Stromal cell of bone marrow (primary cell): ENCODE results near the gene RNF31.
"Not testable (repeated sequence)": the region's sequence is repeated elsewhere in the genome, so short reads cannot be mapped to it uniquely, and the experiment has no call there.

Source experiments
- DNase-seq: peaks from one replicate; pipeline ENCODE4 v3.0.0-alpha.2; 2012; ENCODE audit warnings: low read depth

Gene RNF31

GRCh38 chr14:24146978-24147760, at the start of gene RNF31:
RNF31 (plus strand) TSS chr14:24147498; CDS start chr14:24147699, 201 bp downstream.
- DNase-seq = peak; percentile 98

- no peak for DNase-seq
These were observed 48.9 kb upstream of the RNF31 start for GRCh38 chr14:24098229-24098926.

DNA sequence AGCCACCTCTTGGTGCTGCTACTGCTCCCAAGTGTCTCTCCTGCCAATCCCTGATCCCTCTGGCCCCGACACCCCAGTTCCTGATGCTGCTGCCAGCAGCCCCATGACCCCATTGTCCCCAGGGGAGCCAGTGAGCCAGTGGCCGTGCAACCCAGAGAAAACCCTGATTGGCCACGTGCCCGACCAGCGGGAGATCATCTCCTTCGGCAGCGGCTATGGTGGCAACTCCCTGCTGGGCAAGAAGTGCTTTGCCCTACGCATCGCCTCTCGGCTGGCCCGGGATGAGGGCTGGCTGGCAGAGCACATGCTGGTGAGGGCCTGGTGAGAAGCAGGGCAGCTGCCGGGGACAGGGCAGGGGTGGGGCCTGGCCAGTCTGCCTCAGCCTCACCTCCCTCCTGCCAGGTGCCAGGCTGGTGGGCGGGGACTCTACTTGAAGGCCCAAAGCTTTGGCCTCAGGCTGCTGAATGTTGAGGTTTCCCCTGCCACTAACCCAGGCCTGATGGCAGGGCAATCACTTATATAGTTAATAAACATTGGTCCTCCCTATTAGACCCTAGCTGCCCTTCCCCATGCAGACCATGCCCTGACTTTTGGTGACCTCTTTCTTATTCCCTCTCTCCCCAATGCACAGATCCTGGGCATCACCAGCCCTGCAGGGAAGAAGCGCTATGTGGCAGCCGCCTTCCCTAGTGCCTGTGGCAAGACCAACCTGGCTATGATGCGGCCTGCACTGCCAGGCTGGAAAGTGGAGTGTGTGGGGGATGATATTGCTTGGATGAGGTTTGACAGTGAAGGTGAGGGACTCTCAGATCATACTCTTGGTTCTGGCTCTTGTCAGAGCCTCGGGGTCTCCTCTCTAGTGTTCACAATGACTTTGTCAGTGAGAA, 48.1 kb upstream of the RNF31 start:
- DNase-seq = no peak

- no peak for DNase-seq
These were observed 46.9 kb upstream of the RNF31 start for GRCh38 chr14:24100197-24100981.

DNA sequence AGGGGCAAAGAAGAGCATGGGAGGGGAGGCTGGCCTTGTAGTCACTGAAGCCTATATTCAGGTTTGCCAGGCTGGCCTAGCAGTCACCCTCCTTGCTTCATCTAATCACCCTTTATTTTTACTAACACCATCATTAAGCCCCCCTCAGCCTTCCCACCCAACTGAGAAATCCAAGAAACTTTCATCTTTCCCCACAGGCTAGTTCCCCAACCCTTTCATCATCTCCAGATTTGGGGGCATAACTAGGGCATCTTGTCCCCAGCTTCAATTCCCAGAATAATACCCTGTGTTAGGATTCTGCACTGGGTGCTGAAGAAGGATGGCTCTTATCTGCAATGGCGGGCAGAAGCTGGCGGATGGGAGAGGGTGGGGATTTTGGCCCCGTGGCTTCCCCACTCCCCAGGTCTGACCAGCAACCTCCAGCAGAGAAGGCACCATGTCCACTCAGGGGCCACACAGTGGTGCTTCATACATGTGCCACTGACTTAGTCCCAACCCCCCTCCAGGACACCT, 46.3 kb upstream of the RNF31 start:
- DNase-seq = no peak

DNA sequence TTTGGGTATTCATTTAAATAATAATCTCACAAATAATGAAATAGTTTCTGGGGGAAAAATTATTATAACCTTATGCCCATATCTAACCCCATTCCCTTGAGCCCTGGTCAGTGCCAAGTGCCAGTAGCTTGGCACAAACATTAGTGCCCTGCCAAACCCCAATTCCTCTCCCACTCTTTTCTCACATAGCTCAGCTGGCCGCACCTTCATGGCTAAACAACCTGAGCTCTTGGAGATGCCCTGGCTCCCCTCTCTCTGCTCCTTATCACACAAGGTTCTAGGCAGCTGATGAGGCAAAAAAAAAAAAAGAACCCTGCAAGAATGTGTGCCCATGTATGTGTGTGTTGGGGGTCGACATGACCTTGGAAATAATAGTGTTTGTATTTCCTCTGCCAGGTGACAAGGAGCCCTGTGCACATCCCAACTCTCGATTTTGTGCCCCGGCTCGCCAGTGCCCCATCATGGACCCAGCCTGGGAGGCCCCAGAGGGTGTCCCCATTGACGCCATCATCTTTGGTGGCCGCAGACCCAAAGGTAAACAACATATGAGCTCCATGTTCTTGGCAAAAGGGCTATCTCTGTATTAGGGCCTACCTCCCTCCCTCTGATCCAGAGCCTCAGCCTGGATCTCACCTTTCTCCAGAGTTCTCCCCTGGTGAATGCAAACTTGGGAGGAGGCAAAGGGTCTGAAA, 44.8 kb upstream of the RNF31 start:
- no peak for DNase-seq

GRCh38 chr14:24103451-24103850, 43.8 kb upstream of the RNF31 start:
- no peak for DNase-seq

DNA sequence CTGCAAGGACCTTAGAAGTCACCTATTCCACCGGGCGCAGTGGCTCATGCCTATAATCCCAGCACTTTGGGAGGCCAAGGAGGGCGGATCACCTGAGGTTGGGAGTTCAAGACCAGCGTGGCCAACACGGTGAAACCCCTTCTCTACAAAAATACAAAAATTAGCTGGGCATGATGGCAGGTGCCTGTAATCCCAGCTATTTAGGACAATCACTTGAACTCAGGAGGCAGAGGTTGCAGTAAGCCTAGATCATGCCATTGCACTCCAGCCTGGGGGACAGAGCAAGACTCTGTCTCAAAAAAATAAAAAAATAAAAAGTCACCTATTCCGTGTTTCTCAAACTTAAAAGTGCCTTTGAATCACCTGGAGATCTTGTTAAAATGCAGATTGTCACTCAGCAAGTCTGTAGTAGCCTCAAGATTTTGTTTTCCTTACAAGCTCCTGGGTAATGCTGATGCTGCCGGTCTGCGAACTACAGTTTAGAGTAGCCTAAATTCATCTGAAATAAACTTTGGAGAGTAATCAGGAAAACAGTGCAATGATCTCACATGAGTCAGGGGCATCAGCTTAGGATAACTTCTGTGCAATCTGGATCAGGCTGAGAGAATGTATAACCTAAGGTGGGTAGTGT, 41.6 kb upstream of the RNF31 start:
- DNase-seq = not testable (repeated sequence)

DNA sequence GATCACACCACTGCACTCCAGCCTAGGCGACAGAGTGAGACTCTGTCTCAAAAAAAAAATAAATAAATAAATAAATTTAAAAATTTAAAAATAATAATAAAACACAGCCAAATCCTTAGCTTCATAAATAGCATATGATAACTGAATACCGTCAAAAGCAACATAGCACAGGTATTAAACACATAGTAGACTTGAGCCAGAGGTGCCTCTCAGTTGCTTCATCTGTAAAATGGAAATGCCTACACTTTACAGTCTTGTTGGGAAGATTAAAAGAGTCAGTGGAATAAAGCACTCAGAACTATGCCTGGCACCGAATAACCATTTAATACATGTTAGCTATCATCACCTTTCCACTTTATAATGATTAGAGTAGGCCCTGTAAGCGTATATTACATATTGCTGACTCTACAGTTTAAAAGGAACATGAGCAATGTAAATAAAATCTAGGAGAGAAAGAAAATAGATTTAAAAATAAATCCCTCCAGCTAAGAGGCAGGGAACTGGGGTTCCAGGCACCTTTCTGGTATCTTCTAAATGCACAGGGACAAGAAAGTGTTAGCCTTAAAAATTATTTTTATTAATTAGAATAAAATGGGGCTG, 40.5 kb upstream of the RNF31 start:
- no peak for DNase-seq

DNA sequence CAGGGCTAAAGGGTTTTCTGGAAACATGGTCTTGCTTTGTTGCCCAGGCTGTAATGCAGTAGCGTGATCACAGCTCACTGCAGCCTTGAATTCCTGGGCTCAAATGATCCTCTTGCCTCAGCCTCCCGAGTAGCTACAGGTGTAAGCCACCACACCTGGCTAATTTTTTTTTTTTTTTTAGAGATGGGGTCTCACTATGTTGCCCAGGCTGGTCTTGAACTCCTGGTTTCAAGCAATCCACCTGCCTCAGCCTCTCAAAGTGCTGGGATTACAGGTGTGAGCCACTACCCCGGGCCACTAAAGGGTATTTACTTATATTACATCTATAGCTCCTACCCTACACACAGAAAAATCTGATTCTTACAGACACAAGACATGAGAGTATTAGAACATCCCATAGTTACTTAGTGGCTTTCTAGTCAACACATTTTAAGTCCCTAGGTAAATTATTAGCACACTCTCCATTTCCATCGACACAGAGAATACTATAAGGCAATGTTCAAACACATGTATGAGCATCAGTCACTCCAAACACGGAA, 38.9 kb upstream of the RNF31 start:
- no peak for DNase-seq

GRCh38 chr14:24110060-24110459, 37.2 kb upstream of the RNF31 start:
- no peak for DNase-seq

GRCh38 chr14:24110523-24110922, 36.8 kb upstream of the RNF31 start:
- DNase-seq = no peak

GRCh38 chr14:24113379-24113800, 33.9 kb upstream of the RNF31 start:
- no peak for DNase-seq

- DNase-seq = peak; percentile 81
These were observed 33.3 kb upstream of the RNF31 start for GRCh38 chr14:24113801-24114531.

GRCh38 chr14:24114532-24115421, 32.5 kb upstream of the RNF31 start, which contains the start of the genes DCAF11 and NRL:
DCAF11 (plus strand) TSS chr14:24114777; CDS start chr14:24115595, 818 bp downstream.
NRL (minus strand) TSS chr14:24114949; CDS start chr14:24082848, 32,101 bp downstream.
- DNase-seq = peak; percentile 99

DNA sequence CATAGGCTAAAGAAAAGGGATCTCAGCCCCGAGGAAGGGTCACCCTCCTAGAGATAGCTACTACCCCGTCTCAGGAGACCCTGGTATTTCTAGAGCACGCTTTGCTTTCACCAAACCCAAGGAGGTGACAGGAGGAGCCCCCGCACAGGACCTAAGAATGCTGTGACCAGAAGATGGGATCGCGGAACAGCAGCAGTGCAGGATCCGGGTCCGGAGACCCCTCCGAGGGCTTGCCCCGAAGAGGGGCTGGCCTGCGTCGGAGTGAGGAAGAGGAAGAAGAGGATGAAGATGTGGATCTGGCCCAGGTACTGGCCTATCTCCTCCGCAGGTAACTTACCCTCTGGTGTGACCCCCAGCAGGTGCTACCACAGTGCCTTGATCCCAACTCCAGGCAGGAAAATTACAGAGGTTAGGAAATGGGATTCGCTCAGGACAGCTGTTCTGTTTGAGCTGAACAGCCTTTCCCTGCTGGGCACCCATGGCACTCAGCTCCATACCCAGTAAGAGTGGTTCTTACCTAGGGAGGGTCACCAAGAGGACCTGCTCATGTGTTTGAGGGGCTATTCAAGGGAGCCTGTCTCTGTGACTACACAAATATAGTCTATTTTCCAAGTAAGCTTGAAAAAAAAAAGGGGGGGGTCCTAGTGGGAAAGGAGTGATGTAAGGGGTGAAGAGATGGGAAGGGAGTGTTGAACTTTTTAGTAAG, 31.7 kb upstream of the RNF31 start:
- no peak for DNase-seq
